RWPE2 (cell line): ENCODE results near the gene KCNA4.
"Not testable (repeated sequence)": the region's sequence is repeated elsewhere in the genome, so short reads cannot be mapped to it uniquely, and the experiment has no call there.

ENCODE experiments used
- ATAC-seq: fragments of 200-7000 bp; cut with Tn5 transposase; 3 replicates; pipeline ENCODE4 v1.9.1; 2021; ENCODE audit warnings: low read depth
- DNase-seq: peaks from one replicate; pipeline ENCODE4 v3.0.0-alpha.2; 2020; ENCODE audit warnings: low spot score
- H3K27ac ChIP-seq: fragments of 450-650 bp; 2 replicates; pipeline ENCODE4 v1.5.1; 2017; ENCODE audit warnings: mild to moderate bottlenecking; ENCODE audit not compliant: poor library complexity, severe bottlenecking
- H3K27me3 ChIP-seq: fragments of 250-450 bp; sonication (Bioruptor Pico); 2 replicates; pipeline ENCODE4 v1.5.1; 2021; ENCODE audit warnings: mild to moderate bottlenecking, moderate library complexity; ENCODE audit not compliant: insufficient read depth, poor library complexity, severe bottlenecking
- H3K36me3 ChIP-seq: fragments of 250-450 bp; sonication (Bioruptor Pico); 2 replicates; pipeline ENCODE4 v1.5.1; 2020; ENCODE audit warnings: low read depth, mild to moderate bottlenecking, moderate library complexity
- H3K4me1 ChIP-seq: fragments of 250-450 bp; sonication (Bioruptor Pico); 2 replicates; pipeline ENCODE4 v1.5.1; 2021; ENCODE audit warnings: mild to moderate bottlenecking, moderate library complexity; ENCODE audit not compliant: insufficient read depth, poor library complexity, severe bottlenecking
- H3K4me3 ChIP-seq: fragments of 250-450 bp; sonication (Bioruptor Pico); 2 replicates; pipeline ENCODE4 v1.5.1; 2021; ENCODE audit warnings: mild to moderate bottlenecking, moderate library complexity; ENCODE audit not compliant: severe bottlenecking
- H3K9me3 ChIP-seq: fragments of 250-450 bp; sonication (Bioruptor Pico); 2 replicates; pipeline ENCODE4 v1.5.1; 2021; ENCODE audit warnings: mild to moderate bottlenecking, moderate library complexity; ENCODE audit not compliant: severe bottlenecking
- CTCF ChIP-seq: fragments of 450-650 bp; IDR thresholded peaks from one replicate; pipeline ENCODE4 v1.5.1; 2017; ENCODE audit warnings: mild to moderate bottlenecking, moderate library complexity; ENCODE audit not compliant: poor library complexity, severe bottlenecking

The KCNA4 gene

GRCh38 chr11:29996016-29996415 is 20.8 kb downstream of the KCNA4 start:
- Histone ChIP-seq H3K4me1 (no peaks in the 10 kb centered on the region), H3K36me3 (no peaks in the 10 kb centered on the region), H3K27ac (no peak overlapping the region), H3K4me3 (no peak overlapping the region), H3K9me3 (peaks cover 2% of the 10 kb centered on the region), H3K27me3 (no peaks in the 10 kb centered on the region)
- ATAC-seq (no peak), DNase-seq (no peak)
- TF ChIP-seq CTCF = no peak

- Histone ChIP-seq H3K36me3 (no peaks in the 10 kb centered on the region), H3K27ac (no peak overlapping the region), H3K4me1 (no peaks in the 10 kb centered on the region), H3K27me3 (no peaks in the 10 kb centered on the region), H3K9me3 (peaks cover 2% of the 10 kb centered on the region), H3K4me3 (no peak overlapping the region)
- TF ChIP-seq CTCF = no peak
- no peak for DNase-seq
- peak; percentile 31; the same call in 1 of the 3 replicates for ATAC-seq
Measured at GRCh38 chr11:29989174-29989970, 27.5 kb downstream of the KCNA4 start.

- TF ChIP-seq CTCF = no peak
- Histone ChIP-seq H3K27me3 (no peaks in the 10 kb centered on the region), H3K27ac (no peak overlapping the region), H3K9me3 (no peaks in the 10 kb centered on the region), H3K4me1 (no peaks in the 10 kb centered on the region), H3K36me3 (no peaks in the 10 kb centered on the region), H3K4me3 (no peak overlapping the region)
- ATAC-seq (no peak), DNase-seq (no peak)
Measured at GRCh38 chr11:29985248-29985647, 31.6 kb downstream of the KCNA4 start.

GRCh38 chr11:29984544-29984943 is 32.3 kb downstream of the KCNA4 start:
- H3K9me3 ChIP-seq = no peaks in the 10 kb centered on the region
- TF ChIP-seq CTCF = no peak
- DNase-seq = no peak

GRCh38 chr11:29978549-29978948 is 38.3 kb downstream of the KCNA4 start:
- TF ChIP-seq CTCF = no peak
- H3K27me3 ChIP-seq = no peaks in the 10 kb centered on the region
- H3K9me3 ChIP-seq = no peaks in the 10 kb centered on the region
- H3K4me3 ChIP-seq = no peak overlapping the region
- no peaks in the 10 kb centered on the region for H3K36me3 ChIP-seq
- ATAC-seq (no peak), DNase-seq (no peak)
- H3K27ac ChIP-seq = no peak overlapping the region
- no peaks in the 10 kb centered on the region for H3K4me1 ChIP-seq

More at GRCh38 chr11:29984544-29984943, 32.3 kb downstream of the KCNA4 start:
- Histone ChIP-seq H3K36me3 (no peaks in the 10 kb centered on the region), H3K4me1 (no peaks in the 10 kb centered on the region), H3K27ac (no peak overlapping the region), H3K27me3 (no peaks in the 10 kb centered on the region), H3K4me3 (no peak overlapping the region)
- ATAC-seq = no peak

GRCh38 chr11:29975580-29975979 is 41.2 kb downstream of the KCNA4 start:
- not testable (repeated sequence) for H3K27me3 ChIP-seq, H3K9me3 ChIP-seq, H3K4me1 ChIP-seq, H3K27ac ChIP-seq, H3K4me3 ChIP-seq, DNase-seq, H3K36me3 ChIP-seq, ATAC-seq
